ENCODE data around the gene ITIH4. TPM values are rescaled to one million over a fixed set of nuclear protein-coding genes. Genes with fewer than 3 reads are reported as not detected.

The ITIH4 gene
- total RNA-seq, 1 donor from 2014 or later: 14.0 TPM

DNA sequence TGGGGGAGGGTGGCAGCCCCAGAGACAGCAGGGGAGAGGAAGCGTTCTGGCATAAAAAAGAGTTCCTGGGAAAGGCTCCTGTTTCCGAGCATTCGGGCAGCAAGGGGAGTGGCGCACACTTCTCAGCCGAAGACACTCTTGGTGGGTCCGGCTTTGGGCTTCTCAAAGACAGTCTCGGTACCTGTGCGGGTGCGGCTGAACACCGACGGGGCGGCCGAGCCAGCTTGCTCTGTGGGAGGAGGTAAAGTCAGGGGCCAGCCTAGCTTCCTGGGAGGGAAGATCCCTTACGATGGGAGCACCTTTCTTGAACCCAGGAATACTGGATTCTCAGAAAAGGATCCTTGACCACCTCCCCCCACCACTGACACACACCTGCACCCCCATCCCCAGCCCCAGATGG, 2.7 kb upstream of the ITIH4 start:
- Mint-ChIP-seq H3K4me3 (no peak overlapping the region), H3K4me1 (ENCODE audit: unreplicated experiment) (peaks cover 14% of the 10 kb centered on the region), H3K9me3 (no peaks in the 10 kb centered on the region), H3K27me3 (no peaks in the 10 kb centered on the region), H3K36me3 (no peaks in the 10 kb centered on the region), H3K27ac (no peak overlapping the region)
- DNase-seq (ENCODE audit: extremely low spot score, unreplicated experiment): no peak
- TF ChIP-seq, protein P1, sequence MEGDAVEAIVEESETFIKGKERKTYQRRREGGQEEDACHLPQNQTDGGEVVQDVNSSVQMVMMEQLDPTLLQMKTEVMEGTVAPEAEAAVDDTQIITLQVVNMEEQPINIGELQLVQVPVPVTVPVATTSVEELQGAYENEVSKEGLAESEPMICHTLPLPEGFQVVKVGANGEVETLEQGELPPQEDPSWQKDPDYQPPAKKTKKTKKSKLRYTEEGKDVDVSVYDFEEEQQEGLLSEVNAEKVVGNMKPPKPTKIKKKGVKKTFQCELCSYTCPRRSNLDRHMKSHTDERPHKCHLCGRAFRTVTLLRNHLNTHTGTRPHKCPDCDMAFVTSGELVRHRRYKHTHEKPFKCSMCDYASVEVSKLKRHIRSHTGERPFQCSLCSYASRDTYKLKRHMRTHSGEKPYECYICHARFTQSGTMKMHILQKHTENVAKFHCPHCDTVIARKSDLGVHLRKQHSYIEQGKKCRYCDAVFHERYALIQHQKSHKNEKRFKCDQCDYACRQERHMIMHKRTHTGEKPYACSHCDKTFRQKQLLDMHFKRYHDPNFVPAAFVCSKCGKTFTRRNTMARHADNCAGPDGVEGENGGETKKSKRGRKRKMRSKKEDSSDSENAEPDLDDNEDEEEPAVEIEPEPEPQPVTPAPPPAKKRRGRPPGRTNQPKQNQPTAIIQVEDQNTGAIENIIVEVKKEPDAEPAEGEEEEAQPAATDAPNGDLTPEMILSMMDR (conservative IDR thresholded peaks at IDR 0.05): no peak

DNA sequence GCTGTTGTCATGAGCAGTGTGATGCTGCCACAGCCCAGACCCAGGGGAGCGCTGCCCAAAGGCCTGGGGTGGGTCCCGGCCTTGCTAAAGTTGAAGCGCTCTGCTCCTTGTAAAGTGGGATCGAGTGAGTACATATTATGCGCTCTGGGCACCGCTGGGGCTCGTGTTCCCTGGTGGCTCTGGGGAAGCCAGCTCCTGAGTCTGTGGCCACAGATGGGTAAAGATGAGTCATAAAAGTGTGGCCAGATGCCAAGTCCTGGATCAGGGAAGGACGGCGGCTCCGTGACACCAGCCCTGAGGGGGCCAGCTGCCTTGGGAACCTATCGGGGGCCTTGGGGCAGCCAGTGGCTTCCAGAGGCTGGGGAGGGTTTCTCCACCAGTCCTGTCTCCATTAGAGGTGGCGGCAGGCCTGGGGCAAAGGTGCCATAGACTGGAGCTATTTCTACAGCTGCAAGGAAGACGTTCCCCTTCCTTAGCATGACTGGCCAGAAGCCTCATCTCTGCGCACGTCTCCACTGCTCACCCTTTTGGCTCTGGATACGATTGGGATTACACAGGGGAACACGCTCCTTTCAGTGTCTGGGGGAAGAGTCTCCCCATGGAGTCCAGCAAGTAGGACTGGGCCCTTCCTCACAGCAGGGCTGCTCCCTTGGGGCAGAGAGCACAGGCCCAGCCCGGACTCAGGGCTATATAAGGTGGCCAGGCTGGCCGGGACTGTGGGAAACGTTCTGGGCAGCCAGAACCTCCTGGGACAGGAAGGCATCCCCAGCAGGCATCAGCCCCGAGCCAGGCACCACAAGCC, 1.2 kb upstream of the ITIH4 start:
- Mint-ChIP-seq H3K9me3 (no peaks in the 10 kb centered on the region), H3K27ac (no peak overlapping the region), H3K27me3 (no peaks in the 10 kb centered on the region), H3K4me3 (no peak overlapping the region), H3K36me3 (no peaks in the 10 kb centered on the region), H3K4me1 (ENCODE audit: unreplicated experiment) (peaks cover 14% of the 10 kb centered on the region)
- no peak for DNase-seq (ENCODE audit: extremely low spot score, unreplicated experiment)
- TF ChIP-seq, protein P1 (conservative IDR thresholded peaks at IDR 0.05): no peak

DNA sequence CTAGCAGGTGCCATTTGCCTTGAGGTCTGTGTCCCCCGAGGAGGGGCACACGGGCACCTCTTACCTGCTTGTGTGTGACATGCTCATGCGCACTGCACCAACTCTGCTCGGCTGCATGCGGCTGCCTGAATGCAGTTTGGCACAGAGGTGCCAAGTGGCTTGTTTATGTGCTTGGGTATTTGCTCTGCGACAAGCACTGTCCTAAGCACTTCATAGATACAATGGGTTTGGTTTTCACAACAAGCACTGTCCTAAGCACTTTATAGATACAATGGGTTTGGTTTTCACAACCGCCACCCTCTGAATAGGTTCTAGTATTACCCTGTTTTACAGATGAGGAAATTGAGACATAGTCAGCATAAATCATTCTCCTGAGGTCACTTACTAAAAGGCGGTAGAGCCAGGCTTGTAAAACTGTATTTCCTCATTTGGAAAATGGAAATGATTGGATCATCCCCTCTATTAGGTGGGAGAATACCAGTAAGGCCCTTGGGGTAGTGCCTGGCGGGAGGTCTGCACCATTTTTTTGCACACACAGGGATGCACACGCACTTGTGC, 487 bp downstream of the ITIH4 start:
- H3K9me3 Mint-ChIP-seq: no peaks in the 10 kb centered on the region

DNA sequence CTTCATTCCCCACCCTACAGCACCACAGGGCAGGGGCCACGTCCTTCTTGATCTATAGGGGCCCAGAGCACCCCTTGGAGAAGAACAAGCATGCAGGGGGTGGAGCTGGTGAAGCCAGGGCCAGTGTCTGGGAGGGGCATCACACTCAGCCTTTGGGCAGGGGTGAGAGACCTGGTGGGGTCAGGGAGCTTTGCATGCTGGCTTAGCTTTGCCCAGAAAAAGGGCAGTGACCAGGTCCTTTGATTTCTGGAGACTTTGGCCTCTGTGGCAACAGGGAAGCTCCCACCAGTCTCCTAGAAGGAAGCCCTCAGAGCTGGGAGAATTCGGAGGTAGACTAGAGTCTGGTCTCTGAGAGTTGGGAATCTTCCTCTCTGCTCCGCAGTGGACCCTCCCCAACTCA, 990 bp downstream of the ITIH4 start:
- Mint-ChIP-seq H3K4me1 (ENCODE audit: unreplicated experiment) (peaks cover 3% of the 10 kb centered on the region), H3K4me3 (no peak overlapping the region)

More for the DNA sequence above, 487 bp downstream of the ITIH4 start:
- DNase-seq (ENCODE audit: extremely low spot score, unreplicated experiment): no peak
- Mint-ChIP-seq H3K4me1 (ENCODE audit: unreplicated experiment) (peaks cover 8% of the 10 kb centered on the region), H3K27ac (no peak overlapping the region), H3K36me3 (no peaks in the 10 kb centered on the region), H3K4me3 (no peak overlapping the region), H3K27me3 (no peaks in the 10 kb centered on the region)
- TF ChIP-seq, protein P1 (conservative IDR thresholded peaks at IDR 0.05): no peak

DNA sequence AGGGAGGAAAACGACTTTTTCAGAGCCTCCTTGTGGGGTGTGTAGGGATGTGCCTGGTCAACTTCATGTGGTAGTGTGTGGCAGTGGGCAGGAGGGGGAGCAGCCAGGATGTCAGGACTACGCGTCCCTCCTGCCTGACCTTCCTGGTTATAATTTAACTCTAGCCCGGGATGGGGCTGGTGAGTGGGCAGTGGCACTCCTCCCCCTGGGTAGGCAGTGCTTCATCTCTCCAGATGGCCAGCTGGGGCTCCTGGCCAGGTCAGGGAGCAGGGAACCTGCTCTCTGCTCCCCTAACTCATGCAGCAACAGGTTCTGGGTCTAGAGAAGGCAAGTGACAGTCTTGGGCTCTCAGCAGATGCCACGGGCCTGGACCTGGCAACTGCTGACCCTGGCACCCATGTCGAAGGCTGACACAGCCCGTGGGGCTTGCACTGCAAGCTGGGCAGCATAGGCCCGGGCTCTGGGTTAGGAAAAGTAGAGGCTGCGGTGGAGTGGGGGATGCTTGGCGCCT, 2.6 kb downstream of the ITIH4 start:
- no peak for DNase-seq (ENCODE audit: extremely low spot score, unreplicated experiment)
- H3K27me3 Mint-ChIP-seq: no peaks in the 10 kb centered on the region
- TF ChIP-seq, protein P1 (conservative IDR thresholded peaks at IDR 0.05): no peak
- H3K27ac Mint-ChIP-seq: no peak overlapping the region
- no peaks in the 10 kb centered on the region for H3K36me3 Mint-ChIP-seq
- H3K4me3 Mint-ChIP-seq: no peak overlapping the region
- no peaks in the 10 kb centered on the region for H3K9me3 Mint-ChIP-seq
- H3K4me1 Mint-ChIP-seq (ENCODE audit: unreplicated experiment): no peaks in the 10 kb centered on the region

More for the DNA sequence above, 990 bp downstream of the ITIH4 start:
- H3K27me3 Mint-ChIP-seq: no peaks in the 10 kb centered on the region
- TF ChIP-seq, protein P1 (conservative IDR thresholded peaks at IDR 0.05): no peak
- H3K9me3 Mint-ChIP-seq: no peaks in the 10 kb centered on the region
- H3K27ac Mint-ChIP-seq: no peak overlapping the region
- H3K36me3 Mint-ChIP-seq: no peaks in the 10 kb centered on the region
- no peak for DNase-seq (ENCODE audit: extremely low spot score, unreplicated experiment)

All from type B pancreatic cell (in vitro differentiated cells).